ENCODE data around the gene ZBTB20. TPM values are rescaled to one million over a fixed set of nuclear protein-coding genes. Genes with fewer than 3 reads are reported as not detected.

The ZBTB20 gene
- total and polyA plus RNA-seq, 2 donors (not counting 1 experiment from before 2014, with no cell fraction given), result 4.0 to 123 TPM

GRCh38 chr3:114718071-114718897, 428.8 kb downstream of the ZBTB20 start:
- Histone ChIP-seq H3K4me1 (ENCODE audit: control insufficient read depth in 2 of 2, insufficient read depth in 2 of 2, low read length in 2 of 2) (no peaks in the 10 kb centered on the region), H2AFZ (ENCODE audit: insufficient read depth, low read depth, low read length, poor library complexity, severe bottlenecking) (no peak overlapping the region), H3K36me3 (replicated peaks in 1 of 2; ENCODE audit: control extremely low read depth in 1 of 2, control insufficient read depth in 1 of 2, extremely low read depth in 1 of 2, insufficient read depth in 2 of 2, low read length in 1 of 2) (no peaks in the 10 kb centered on the region), H3K4me3 (ENCODE audit: control extremely low read depth in 1 of 5, extremely low read depth in 1 of 5, insufficient read depth in 1 of 5, low read depth in 2 of 5, low read length in 4 of 5) (no peak overlapping the region), H4K20me1 (ENCODE audit: control insufficient read depth, insufficient read depth, low read length, poor library complexity, severe bottlenecking) (no peaks in the 10 kb centered on the region), H3K9me3 (ENCODE audit: control extremely low read depth in 1 of 3, control insufficient read depth in 2 of 3, insufficient read depth in 1 of 3, low read length in 2 of 3) (no peaks in the 10 kb centered on the region), H3K9ac (ENCODE audit: low read length) (no peak overlapping the region), H3K27ac (ENCODE audit: low read length in 2 of 2) (no peak overlapping the region), H3K79me2 (ENCODE audit: control insufficient read depth, insufficient read depth, low read length) (no peaks in the 10 kb centered on the region), H3K4me2 (replicated peaks; ENCODE audit: low read depth, low read length, poor library complexity, severe bottlenecking) (no peak overlapping the region), H3K27me3 (replicated peaks in 1 of 4; ENCODE audit: control extremely low read depth in 1 of 4, control insufficient read depth in 3 of 4, insufficient read depth in 4 of 4, low read length in 3 of 4) (no peaks in the 10 kb centered on the region)
- Mint-ChIP-seq H3K4me1 (no peaks in the 10 kb centered on the region), H3K27me3 (no peaks in the 10 kb centered on the region), H3K9me3 (ENCODE audit: insufficient read depth) (no peaks in the 10 kb centered on the region), H3K27ac (no peak overlapping the region), H3K4me3 (no peak overlapping the region)
- ATAC-seq (ENCODE audit: low read depth) (no peak), DNase-seq (no peak)
- ChIA-PET POLR2A (no interaction called here), CTCF (no interaction called here)
- intact Hi-C loops (cut with micrococcal nuclease), result no loop called here
- WGBS (ENCODE audit: insufficient coverage), result no CpG with 5 or more reads among the region's 7 CpGs
- TF ChIP-seq EZH2 (IDR thresholded peaks at IDR 0.05; ENCODE audit: borderline replicate concordance, insufficient read depth, low read depth, low read length, poor library complexity, severe bottlenecking), result no peak
- TF ChIP-seq CTCF (IDR thresholded peaks at IDR 0.05), result no peak

GRCh38 chr3:114716916-114717315, 430.2 kb downstream of the ZBTB20 start:
- Histone ChIP-seq H3K79me2 (ENCODE audit: control insufficient read depth, insufficient read depth, low read length) (no peaks in the 10 kb centered on the region), H3K36me3 (replicated peaks in 1 of 2; ENCODE audit: control extremely low read depth in 1 of 2, control insufficient read depth in 1 of 2, extremely low read depth in 1 of 2, insufficient read depth in 2 of 2, low read length in 1 of 2) (no peaks in the 10 kb centered on the region), H4K20me1 (ENCODE audit: control insufficient read depth, insufficient read depth, low read length, poor library complexity, severe bottlenecking) (no peaks in the 10 kb centered on the region), H3K9me3 (ENCODE audit: control extremely low read depth in 1 of 3, control insufficient read depth in 2 of 3, insufficient read depth in 1 of 3, low read length in 2 of 3) (no peaks in the 10 kb centered on the region), H3K27ac (ENCODE audit: low read length in 2 of 2) (no peak overlapping the region), H3K4me1 (ENCODE audit: control insufficient read depth in 2 of 2, insufficient read depth in 2 of 2, low read length in 2 of 2) (no peaks in the 10 kb centered on the region), H3K27me3 (replicated peaks in 1 of 4; ENCODE audit: control extremely low read depth in 1 of 4, control insufficient read depth in 3 of 4, insufficient read depth in 4 of 4, low read length in 3 of 4) (no peaks in the 10 kb centered on the region), H3K4me2 (replicated peaks; ENCODE audit: low read depth, low read length, poor library complexity, severe bottlenecking) (no peak overlapping the region), H2AFZ (ENCODE audit: insufficient read depth, low read depth, low read length, poor library complexity, severe bottlenecking) (no peak overlapping the region), H3K4me3 (ENCODE audit: control extremely low read depth in 1 of 5, extremely low read depth in 1 of 5, insufficient read depth in 1 of 5, low read depth in 2 of 5, low read length in 4 of 5) (no peak overlapping the region), H3K9ac (ENCODE audit: low read length) (no peak overlapping the region)
- TF ChIP-seq EZH2 (IDR thresholded peaks at IDR 0.05; ENCODE audit: borderline replicate concordance, insufficient read depth, low read depth, low read length, poor library complexity, severe bottlenecking), result no peak
- no peak for TF ChIP-seq CTCF (IDR thresholded peaks at IDR 0.05)
- Mint-ChIP-seq H3K27ac (no peak overlapping the region), H3K27me3 (no peaks in the 10 kb centered on the region), H3K9me3 (ENCODE audit: insufficient read depth) (no peaks in the 10 kb centered on the region), H3K4me1 (no peaks in the 10 kb centered on the region), H3K4me3 (no peak overlapping the region)
- intact Hi-C loops (cut with micrococcal nuclease), result no loop called here
- no peak for ATAC-seq (ENCODE audit: low read depth)
- no peak for DNase-seq
- ChIA-PET POLR2A (no interaction called here), CTCF (no interaction called here)

Measured in B cell (primary cell).